Hematopoietic multipotent progenitor cell treated with erythropoietin and hydrocortisone succinate and interleukin-3 and kit ligand, for 15 days (in vitro differentiated cells): Measurements from ENCODE around the gene RAB27A.

Experiments used
- DNase-seq: peaks from one replicate; pipeline ENCODE4 v3.0.0-alpha.2; 2015; ENCODE audit warnings: low spot score

Gene RAB27A

DNA sequence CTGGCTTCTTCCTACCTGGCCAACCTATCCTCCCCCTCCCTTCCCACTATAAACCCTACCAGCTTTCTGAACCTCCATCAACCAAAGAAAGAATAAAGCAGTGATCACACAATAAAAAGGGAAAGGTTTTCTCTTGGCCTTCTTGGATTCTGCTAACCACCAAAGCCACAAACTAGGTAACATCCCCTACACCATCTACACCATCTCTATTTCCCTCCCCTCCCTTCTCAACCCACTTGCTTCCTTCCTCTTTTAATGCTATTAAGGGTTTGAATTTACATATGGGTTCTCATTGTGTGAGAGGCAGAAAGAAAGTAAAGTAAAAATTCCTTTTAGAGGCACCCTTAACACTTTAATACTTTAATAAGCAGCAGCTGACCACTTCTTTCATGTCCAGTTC, 67.0 kb downstream of the RAB27A start:
- DNase-seq, result no peak

DNA sequence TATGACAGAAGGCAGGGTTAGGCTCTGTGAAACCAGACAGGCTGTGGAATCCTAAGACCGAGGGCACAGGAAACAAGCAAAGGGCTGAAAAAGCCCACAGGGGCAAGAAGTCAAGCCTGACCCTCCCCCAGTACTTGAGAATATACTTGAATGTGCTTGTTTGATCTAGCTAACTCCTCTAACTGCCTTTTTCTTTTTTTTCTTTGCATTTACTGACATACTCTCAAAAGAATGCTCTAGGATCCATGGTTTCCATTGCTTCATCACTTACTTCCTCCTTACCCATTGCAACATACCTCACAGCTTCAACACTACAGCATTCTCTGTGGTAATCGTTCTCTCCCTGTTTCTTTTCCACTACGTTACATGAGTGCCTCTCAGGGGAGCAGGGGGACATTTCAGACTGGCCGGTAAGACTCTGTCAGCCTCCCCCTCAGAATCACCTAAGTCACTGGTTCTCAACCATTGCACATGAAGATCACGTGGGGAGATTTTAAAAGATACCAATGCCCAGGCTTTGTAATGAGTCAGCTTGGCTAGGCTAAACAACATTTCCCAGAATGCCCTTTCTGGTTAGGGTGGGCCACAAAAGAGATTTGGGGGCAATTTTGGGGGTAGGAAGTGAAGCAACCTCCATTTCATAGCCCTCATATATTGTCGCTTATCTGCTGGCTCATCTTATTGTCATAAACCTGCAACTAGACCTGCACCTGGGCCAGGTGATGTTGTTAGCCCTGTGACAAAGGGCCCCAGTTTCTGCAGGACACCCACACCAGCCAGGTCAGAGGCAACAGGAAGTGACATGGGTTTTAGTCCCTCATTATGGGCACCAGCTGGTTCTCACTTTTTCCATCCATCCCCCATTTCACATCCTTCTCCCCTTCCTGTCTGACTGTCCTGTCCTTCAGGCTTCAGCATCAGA, 68.3 kb downstream of the RAB27A start:
- no peak for DNase-seq

DNA sequence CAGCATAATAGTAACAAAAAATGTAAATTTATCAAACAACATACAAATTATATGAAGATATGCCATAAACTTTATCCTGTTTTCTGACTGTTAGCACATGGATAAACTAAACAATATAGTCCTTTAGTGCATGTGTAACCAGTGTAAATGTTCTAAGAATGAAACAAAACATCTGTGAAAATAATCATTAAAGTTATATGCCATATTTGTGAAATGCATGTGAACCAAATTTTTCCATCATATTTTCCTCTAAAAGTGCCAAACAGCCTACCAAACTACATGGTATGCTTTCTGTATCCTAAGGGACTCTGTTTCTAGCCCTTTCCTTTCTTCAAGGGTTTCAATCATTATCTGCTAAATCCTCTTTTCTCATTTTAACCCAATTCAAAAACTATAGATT, 69.0 kb downstream of the RAB27A start:
- DNase-seq, result no peak

DNA sequence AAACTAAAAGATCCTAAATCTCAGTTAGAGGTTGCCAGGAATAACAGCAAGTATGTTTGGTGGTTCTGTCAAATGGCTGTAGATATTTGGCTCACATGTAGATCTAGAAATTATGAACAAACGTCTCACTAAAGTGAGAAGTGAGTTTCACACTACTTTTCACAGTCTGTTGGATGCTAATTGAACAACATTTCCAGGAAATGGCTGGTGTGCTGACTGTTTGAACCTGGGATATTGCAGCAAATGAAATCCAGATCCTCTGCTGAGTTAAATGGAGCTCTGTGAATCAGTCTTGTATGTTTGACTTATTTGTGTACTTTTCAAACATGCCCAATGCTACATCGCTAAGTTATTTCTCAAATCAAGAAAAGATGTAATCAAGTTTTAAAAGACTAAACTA, 71.6 kb downstream of the RAB27A start:
- no peak for DNase-seq

DNA sequence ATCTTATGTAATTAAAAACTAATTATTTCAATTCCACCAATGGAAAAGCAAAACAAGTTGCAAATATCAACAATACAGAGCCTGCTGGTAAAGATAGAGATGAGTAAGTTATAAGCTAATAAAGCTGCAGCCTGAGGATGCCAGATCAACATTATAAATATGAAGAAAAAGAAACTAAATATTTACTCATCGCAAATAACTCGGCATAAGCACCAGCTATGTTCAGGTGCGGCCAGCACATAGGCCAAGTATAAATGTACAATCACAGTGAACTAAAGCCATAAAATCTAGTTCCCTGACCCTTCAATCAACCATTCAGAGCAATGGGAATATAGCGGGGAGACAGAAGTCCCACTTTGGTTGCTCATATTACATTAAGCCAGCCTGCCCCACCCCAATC, 85.1 kb downstream of the RAB27A start:
- no peak for DNase-seq

DNA sequence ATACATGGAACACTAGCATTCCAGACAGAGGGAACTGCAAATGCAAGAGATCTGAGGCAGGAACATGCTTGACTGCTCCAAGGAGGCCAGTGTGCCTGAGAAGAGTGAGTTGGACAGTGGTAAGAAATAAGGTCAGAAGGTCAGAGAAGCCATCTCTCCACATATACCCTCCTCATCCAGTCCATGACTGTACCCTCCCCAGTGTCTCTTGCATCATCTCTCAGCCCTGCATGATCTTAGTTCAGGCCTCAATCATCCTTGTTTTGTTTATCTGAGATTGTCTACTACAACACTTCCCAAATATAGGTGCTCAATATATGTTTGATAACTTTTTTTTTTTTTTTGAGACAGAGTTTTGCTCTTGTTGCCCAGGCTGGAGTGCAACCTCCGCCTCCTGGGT, 87.4 kb downstream of the RAB27A start:
- DNase-seq, result no peak

DNA sequence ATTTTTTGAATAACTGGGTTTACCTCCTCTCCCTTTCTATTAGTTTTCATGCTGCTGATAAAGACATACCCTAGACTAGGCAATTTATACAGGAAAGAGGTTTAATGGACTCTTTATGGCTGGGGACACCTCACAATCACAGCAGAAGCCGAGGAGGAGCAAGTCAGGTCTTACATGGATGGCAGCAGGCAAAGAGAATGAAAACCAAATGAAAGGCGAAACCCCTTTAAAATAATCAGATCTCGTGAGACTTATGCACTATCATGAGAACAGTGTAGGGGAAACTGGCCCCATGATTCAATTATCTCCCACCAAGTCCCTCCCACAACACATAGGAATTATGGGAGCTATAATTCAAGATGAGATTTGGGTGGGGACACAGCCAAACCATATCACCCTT, 90.9 kb downstream of the RAB27A start:
- DNase-seq, result no peak

DNA sequence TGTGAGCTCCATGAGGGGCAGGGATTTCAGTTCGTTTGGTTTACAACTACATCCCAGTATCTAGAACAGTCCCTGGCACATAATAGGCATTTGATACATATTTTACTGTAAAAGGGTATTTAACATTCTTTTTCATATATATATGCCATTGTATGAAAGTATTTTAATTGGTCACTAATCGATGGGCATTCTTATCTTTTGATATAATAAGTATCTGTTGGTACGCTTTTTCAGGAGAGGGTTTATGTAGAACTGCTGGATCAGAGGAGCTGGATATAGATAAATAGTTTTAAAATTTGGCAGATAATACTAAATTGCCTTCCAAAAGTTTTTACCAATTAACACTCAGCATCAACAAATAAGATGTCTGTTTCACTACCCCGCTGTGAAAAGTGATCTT, 91.9 kb downstream of the RAB27A start:
- DNase-seq, result no peak

DNA sequence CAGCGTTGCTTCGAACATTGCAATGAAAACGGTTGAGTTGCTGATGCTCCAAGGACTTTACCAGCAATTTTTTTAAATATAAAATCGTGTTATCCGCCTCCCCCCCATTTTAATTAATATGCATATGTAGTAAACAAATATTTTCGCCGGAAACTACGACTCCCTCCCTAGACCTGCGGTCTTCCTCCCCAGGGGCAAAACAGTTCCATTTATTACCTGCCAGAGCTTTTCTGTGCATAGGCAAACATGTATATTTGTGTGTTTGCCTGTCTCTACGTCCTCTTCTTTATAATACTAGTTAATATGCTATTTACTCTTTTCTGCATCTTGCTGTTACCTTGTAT, 92.3 kb downstream of the RAB27A start:
- DNase-seq, result no peak

DNA sequence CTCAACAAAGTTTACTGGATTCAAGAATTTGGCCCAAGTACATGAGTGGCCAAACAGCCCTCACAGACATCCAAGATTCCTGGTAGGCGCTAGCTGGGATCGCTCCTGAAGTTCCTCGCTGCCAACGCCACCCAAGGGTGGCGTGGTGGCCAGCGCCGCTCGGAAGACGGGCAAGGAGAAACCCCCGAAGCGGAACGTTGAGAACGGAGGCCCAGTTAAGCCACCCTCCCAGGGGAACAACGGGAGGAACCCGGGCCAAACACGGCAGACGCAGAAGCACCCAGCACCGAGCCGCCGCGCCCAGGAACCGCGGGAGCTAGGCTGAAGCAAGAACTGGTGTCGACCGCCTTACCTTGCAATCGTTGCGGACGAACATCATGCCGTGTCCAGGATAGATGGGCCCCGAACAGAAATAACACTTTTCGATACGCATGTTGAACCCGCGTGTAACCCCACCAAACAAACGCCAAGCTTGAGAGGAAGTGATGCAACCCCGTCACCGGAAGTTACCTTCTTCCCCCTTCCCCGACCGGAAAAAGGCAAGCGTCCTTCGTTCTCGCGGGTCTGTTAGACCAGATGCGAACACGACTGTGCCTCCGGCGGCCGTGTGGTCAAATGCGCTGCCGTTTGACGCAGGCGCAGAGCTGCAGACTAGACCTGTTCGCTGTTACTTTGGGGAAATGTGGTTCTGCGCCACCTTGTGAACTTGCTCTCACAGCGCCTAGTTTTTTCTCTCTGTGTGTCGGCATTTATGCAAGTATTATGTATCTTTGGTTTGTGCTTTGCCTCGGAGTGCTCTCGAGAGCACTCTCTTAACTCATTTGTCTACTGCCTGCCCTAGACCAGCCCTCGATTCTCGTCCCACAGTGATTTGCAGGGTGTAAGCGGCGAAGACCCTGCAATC, 92.9 kb downstream of the RAB27A start, which contains the start of gene RSL24D1:
Gene RSL24D1, minus strand, starts transcription at position 484 of the 904 bp plus-strand sequence. Its CDS starts 51 bp downstream, at position 433.
- DNase-seq, result peak; percentile 96

DNA sequence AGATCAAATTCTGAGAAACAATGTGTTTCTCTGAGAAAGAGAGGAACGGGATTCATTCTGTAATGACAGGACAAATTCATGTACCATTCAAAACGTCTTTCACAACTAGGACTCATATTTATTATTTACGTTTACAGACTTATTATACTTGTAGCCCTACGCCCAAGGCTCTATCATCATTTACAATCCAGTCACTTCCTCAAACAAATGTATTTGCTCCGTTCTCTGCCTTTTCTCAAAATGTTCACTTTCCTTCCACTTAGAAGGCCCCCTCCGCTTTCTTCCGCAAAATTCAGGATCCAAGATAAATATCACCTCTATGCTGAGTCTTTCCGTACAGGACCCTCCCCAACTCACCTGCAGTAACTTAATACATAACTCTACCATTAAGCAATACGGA, 93.6 kb downstream of the RAB27A start:
- peak; percentile 17 for DNase-seq

DNA sequence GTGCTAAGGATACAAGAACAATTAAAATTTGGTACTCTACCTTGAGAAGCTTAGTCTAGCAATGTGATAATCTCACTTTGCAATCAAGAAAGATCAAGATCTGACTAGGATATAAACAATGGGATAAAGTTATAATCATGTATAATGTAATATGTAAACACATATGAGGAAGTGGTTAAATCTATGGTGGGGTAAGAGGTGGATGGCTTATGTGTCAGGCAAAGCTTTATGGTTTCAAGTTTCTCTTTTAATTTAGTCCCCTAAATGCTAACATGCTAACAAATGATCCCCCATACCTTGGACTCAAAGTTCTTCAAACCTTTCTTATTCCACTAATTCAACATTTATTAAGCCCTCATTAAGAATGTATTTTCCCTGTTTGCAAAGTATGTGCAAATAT, 95.4 kb downstream of the RAB27A start:
- no peak for DNase-seq

DNA sequence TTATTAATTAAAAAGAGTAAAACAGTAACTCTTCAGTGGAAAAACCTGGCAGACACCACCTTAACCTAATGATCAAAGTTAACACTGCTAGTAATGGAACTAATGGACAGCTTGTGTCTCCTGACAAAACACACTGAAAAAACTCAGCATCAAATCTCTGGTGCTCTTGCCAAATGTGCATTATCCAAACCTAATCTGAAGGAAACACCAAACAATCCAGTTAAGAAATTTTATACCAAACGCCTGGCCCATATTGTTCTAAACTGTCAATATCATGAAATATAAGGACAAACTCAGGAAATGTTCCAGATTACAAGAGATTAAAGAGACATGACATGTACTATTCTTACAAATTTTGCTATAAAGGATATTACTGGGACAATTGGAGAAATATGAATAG, 103.3 kb downstream of the RAB27A start:
- DNase-seq, result no peak

DNA sequence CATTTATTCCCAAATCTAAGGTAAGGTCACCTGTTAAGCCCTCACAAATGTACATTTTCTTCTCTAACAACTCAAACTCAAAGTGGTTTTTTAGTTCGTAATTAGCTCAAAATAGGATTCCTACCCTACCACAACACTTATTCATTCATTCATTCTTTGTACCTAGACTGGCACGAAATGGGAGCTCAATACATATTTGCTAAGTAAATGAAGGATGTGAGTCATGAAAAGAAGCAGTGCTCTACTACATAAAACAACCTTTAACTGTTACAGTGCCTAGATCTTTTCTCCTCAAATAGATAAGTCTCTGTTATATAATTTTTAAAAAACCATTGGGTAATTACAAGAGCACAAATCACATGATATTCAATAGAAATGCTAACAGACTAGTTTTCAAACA, 105.9 kb downstream of the RAB27A start:
- DNase-seq, result no peak

DNA sequence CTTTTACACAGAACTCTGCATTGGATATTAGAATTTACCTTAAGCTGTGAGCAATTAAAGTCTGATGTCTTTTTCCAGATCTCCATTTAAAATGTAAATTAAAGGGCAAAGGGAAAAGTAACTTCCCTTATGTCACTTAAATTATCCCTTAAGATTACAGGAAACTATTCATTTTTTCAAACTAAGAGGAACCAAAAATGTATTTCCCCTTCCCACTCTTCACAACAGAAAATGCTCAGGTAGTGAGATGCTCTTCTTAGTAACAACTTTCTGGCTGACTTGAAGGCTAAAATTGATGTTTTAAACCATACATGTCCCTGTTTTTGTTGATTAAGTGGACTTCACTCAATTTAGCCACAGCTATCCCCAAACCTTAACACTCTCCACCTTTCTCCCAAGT, 110.5 kb downstream of the RAB27A start:
- DNase-seq, result no peak

DNA sequence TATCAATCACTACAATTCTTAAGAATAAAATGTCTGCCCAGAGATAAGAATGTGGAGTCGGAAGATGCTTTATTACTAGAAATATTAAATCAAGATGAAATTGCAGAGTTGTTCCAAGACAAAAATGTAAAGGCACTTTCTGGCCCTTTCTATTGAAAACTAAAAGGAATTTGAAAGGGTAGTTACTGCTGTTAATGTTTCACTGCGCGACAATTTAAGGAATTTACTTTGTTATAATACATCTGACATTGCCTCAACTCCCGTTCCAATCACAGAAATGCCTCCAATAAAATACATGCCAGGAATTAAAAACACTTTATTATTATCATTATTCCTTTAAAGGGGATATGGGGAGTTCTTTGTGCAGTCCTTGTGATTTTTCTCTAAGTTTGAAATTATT, 119.3 kb downstream of the RAB27A start:
- DNase-seq, result no peak

DNA sequence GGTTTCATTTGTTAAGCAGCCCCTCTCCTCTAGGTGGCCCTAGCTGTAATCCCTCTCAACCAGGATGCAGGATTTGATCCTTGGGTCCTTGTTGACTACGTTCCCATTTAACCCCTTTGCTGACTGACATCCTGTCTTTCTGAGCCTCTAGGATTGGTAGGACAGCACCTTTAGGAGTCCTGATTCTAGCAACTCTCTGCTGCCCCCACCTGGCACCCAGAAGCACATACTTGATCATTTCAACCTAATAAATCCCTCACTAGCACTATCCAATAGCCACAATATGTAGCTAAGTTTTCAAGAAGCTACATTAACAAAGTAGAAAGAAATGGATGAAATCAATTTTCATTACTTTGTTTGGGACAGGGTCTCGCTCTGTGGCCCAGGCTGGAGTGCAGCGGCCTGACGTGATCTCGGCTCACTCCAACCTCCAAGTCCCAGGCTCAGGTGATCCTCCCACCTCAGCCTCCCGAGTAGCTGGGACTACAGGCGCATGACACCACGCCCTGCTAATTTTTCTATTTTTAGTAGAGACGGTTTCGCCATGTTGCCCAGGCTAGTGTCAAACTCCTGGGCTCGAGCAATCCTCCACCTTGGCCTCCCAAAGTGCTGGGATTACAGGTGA, 121.2 kb downstream of the RAB27A start:
- peak; percentile 53 for DNase-seq

DNA sequence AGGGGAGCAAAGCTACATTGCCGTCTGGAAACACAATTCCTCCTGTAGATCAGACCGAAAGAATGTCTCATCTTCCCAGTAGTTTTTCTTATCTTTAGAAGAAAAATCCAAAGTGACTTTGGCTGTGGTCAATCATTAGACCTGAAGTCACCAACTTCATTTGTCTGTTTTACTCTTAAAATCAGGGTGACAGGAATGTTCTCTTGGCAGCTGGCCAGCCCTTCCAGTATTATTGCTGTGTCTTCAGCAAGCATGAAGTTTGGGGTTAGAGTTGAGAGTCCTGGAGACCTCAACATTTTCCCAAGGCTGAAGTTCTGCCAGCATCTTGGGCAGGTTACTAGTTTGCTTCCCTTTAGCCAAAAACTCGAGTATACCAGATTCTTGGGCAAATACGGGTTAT, 125.3 kb downstream of the RAB27A start:
- DNase-seq, result no peak
